A549 (cell line): ENCODE results near the gene KIAA0040. TPM values are rescaled to one million over a fixed set of nuclear protein-coding genes. Genes with fewer than 3 reads are reported as not detected.

Source experiments
- ATAC-seq, 2 experiments: fragments of 200-7000 bp in 1 of 2; fragments of >200 bp in 1 of 2; cut with Nextera tagmentation in 1 of 2; cut with Tn5 transposase in 1 of 2; 3 replicates each; pipeline versions ENCODE4 v1.8.0 to v1.9.1; 2018 to 2020; ENCODE audit warnings: mild to moderate bottlenecking in 1 of 2, moderate library complexity in 1 of 2
- CTCF ChIA-PET: fragments of 300-600 bp; sonication (Branson Sonifier 250); formaldehyde crosslinking; extraction: SDS; loops from one replicate; lab custom pipeline; 2021; ENCODE audit warnings: antibody characterized with exemption, inconsistent platforms; lab: Yijun Ruan, JAX
- POLR2A ChIA-PET: fragments of 350-600 bp; formaldehyde crosslinking; extraction: SDS; loops from one replicate; lab custom pipeline; 2021; ENCODE audit warnings: antibody characterized with exemption, inconsistent platforms; lab: Yijun Ruan, JAX
- DNase-seq, 2 experiments: peaks; one replicate each; pipeline versions ENCODE4 v3.0.0 to v3.0.0-alpha.2; 2011 to 2016; ENCODE audit warnings: low read depth in 1 of 2, low spot score in 1 of 2
- FAIRE-seq: peaks from 2 replicates; lab custom pipeline; 2011; peaks lifted over from hg19 to GRCh38; lab: Jason Lieb, UNC
- H3K27ac ChIP-seq, 2 experiments: fragments of >200 bp; sonication (Bioruptor Twin); formaldehyde crosslinking; 3 replicates each; pipeline ENCODE4 v1.5.1; 2016 to 2017
- H3K4me1 ChIP-seq: fragments of >200 bp; sonication (Bioruptor Twin); formaldehyde crosslinking; 3 replicates; pipeline ENCODE4 v1.6.1; 2016
- H3K4me2 ChIP-seq: fragments of >200 bp; sonication (Bioruptor Twin); formaldehyde crosslinking; 3 replicates; pipeline ENCODE4 v1.6.1; 2016
- H3K4me3 ChIP-seq: fragments of >200 bp; sonication (Bioruptor Twin); formaldehyde crosslinking; 3 replicates; pipeline ENCODE4 v1.5.1; 2016
- H3K9me3 ChIP-seq: fragments of >200 bp; sonication (Bioruptor Twin); formaldehyde crosslinking; 3 replicates; pipeline ENCODE4 v1.6.1; 2016
- BHLHE40 ChIP-seq: IDR thresholded peaks from 2 replicates; pipeline ENCODE4 v1.6.1; 2012; ENCODE audit warnings: low read depth, low read length, inconsistent platforms
- CBX8 ChIP-seq: fragments of 200-600 bp; sonication (generic); IDR thresholded peaks from 2 replicates; pipeline ENCODE4 v1.6.1; 2016
- CHD4 ChIP-seq: fragments of 200-600 bp; sonication (generic); IDR thresholded peaks from 2 replicates; pipeline ENCODE4 v1.6.1; 2016; ENCODE audit warnings: antibody characterized with exemption, mild to moderate bottlenecking, borderline replicate concordance
- EHMT2 ChIP-seq: fragments of 200-600 bp; sonication (generic); IDR thresholded peaks from 2 replicates; pipeline ENCODE4 v1.6.1; 2016; ENCODE audit warnings: antibody characterized with exemption, low read depth, mild to moderate bottlenecking, moderate library complexity
- ESRRA ChIP-seq: fragments of 150-350 bp; IDR thresholded peaks from 2 replicates; pipeline ENCODE4 v1.6.1; 2014; ENCODE audit warnings: mild to moderate bottlenecking, low read length, borderline replicate concordance
- FOXS1 ChIP-seq: fragments of 250-450 bp; sonication (Bioruptor Pico); IDR thresholded peaks from 2 replicates; pipeline ENCODE4 v1.5.0; 2020; ENCODE audit warnings: mild to moderate bottlenecking, moderate library complexity
- GATA3 ChIP-seq: IDR thresholded peaks from 2 replicates; pipeline ENCODE4 v1.6.1; 2012; ENCODE audit warnings: borderline replicate concordance
- HEYL ChIP-seq: fragments of 250-450 bp; sonication (Bioruptor Pico); IDR thresholded peaks from 2 replicates; pipeline ENCODE4 v1.8.0; 2021; ENCODE audit warnings: mild to moderate bottlenecking, moderate library complexity
- HOXA7 ChIP-seq: fragments of 250-450 bp; sonication (Bioruptor Pico); IDR thresholded peaks from 2 replicates; pipeline ENCODE4 v1.5.0; 2020; ENCODE audit warnings: mild to moderate bottlenecking, moderate library complexity
- HOXB13 ChIP-seq: fragments of 250-450 bp; sonication (Bioruptor Pico); IDR thresholded peaks from 2 replicates; pipeline ENCODE4 v1.5.0; 2020; ENCODE audit warnings: low read depth, mild to moderate bottlenecking, moderate library complexity
- JUN ChIP-seq, 2 experiments: fragments of >200 bp; sonication (Bioruptor Twin); formaldehyde crosslinking; IDR thresholded peaks; 2 replicates in 1 of 2; 3 replicates in 1 of 2; pipeline ENCODE4 v1.6.1; 2016 to 2017
- MAZ ChIP-seq: fragments of 150-350 bp; IDR thresholded peaks from 2 replicates; pipeline ENCODE4 v1.6.1; 2014; ENCODE audit warnings: antibody characterized with exemption, low read depth, low read length, borderline replicate concordance
- POLR2AphosphoS2 ChIP-seq: conservative IDR thresholded peaks from 2 replicates; pipeline ENCODE4 v1.6.1; 2012; ENCODE audit warnings: low read length, improper control_type of control experiment, inconsistent platforms
- TFCP2L1 ChIP-seq: fragments of 250-450 bp; sonication (Bioruptor Pico); IDR thresholded peaks from 2 replicates; pipeline ENCODE4 v1.5.0; 2021; ENCODE audit warnings: mild to moderate bottlenecking
- ZC3H11A ChIP-seq: fragments of 450-650 bp; IDR thresholded peaks from 2 replicates; pipeline ENCODE4 v1.6.1; 2014; ENCODE audit warnings: antibody characterized with exemption, mild to moderate bottlenecking
- ZNF302 ChIP-seq: fragments of 250-450 bp; sonication (Bioruptor Pico); IDR thresholded peaks from 2 replicates; pipeline ENCODE4 v1.9.0; 2021; ENCODE audit warnings: inconsistent platforms, mild to moderate bottlenecking, moderate library complexity
- WGBS: methylation state at CpG from one replicate; pipeline ENCODE4 v1.1.6; 2017; ENCODE audit errors: missing lambda C conversion rate; 5-methylcytosine and 5-hydroxymethylcytosine counted together
- polyA plus RNA-seq, 4 experiments: library from polyadenylated mRNA; depleted of rRNA in 3 of 4; stranded (reverse); fragments of >200 nt; fragmentation: RNase III in 1 of 4; extraction: RNeasy Plus Mini Kit Qiagen cat#74134 plus additional on column Dnase treatment in 1 of 4; gene quantifications; 2 replicates in 3 of 4; 3 replicates in 1 of 4; pipeline ENCODE4 v1.2.3, GENCODE V29; 2011 to 2017
- TF ChIP-seq, protein P1 (sequence below): fragments of 150-350 bp; IDR thresholded peaks from 2 replicates; pipeline ENCODE4 v1.6.1; 2014; ENCODE audit warnings: low read depth, mild to moderate bottlenecking, low read length
- TF ChIP-seq, protein P2 (sequence below): fragments of 250-450 bp; sonication (Bioruptor Pico); IDR thresholded peaks from 2 replicates; pipeline ENCODE4 v1.5.0; 2020; ENCODE audit warnings: low read depth, mild to moderate bottlenecking, moderate library complexity
- TF ChIP-seq, protein P3 (sequence below): fragments of >200 bp; sonication (Bioruptor Twin); formaldehyde crosslinking; IDR thresholded peaks from 3 replicates; pipeline ENCODE4 v1.5.1; 2016
- TF ChIP-seq, protein P4 (sequence below): IDR thresholded peaks from 2 replicates; pipeline ENCODE4 v1.6.1; 2012; ENCODE audit warnings: low read depth, borderline replicate concordance

KIAA0040 gene
- polyA plus RNA-seq, 2 of the 4 experiments (the other 2 are of a cell fraction): 0.21 to 1.1 TPM

DNA sequence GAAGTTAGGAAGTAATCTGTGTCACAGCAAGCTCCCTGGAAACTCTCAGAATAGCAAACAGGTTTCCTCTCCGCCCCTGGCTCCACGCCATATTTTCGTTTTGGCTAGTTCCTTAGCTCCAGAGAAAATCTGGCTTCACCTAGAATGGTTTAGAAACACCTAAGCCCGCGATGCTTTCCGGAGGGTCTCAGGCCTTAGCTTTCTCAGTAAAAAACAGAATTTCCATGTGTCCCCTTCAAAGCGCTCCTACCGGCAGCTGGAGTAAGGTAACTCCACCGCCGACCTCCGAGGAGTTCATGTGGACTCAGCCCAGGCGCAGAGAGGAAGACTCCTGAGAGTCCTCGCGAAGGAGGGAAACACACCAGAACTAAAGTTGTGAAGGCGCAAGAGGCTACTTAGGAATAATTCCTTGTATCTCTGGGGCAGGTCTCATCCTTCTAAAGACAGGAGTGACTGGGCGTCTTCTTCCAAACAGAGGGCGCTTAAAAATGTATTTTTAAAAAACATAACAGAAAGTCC, 406 bp downstream of the KIAA0040 start:
- peak overlapping the region; percentile 68 to 83 for H3K27ac ChIP-seq
- TF ChIP-seq ZNF302 (CRISPR knock-in tag) (no peak), CBX8 (peak; percentile 67; the same call in 1 of the 2 replicates)
- ChIA-PET CTCF (interaction anchor here (1.4 to 1.6 kb wide), 3 partner anchors 37 to 45 kb away, joined by 3 to 7 read pairs (median 6); no protein-coding TSS in a partner anchor), POLR2A (no interaction called here)
- no peaks in the 10 kb centered on the region for H3K9me3 ChIP-seq
- peak overlapping the region; percentile 77 for H3K4me3 ChIP-seq
- 0 out of 3 replicates have a peak, but pooled peaks cover 4% of the 10 kb centered on the region for H3K4me1 ChIP-seq
- ATAC-seq (peak in 1 of 2 experiments; percentile 23; a peak in 3 of 6 replicates), DNase-seq (peak in 1 of 2 experiments; percentile 7), FAIRE-seq (no peak)
- 30% methylated on average over 17 of the region's 17 CpGs for WGBS
- peak overlapping the region; percentile 98 for H3K4me2 ChIP-seq

DNA sequence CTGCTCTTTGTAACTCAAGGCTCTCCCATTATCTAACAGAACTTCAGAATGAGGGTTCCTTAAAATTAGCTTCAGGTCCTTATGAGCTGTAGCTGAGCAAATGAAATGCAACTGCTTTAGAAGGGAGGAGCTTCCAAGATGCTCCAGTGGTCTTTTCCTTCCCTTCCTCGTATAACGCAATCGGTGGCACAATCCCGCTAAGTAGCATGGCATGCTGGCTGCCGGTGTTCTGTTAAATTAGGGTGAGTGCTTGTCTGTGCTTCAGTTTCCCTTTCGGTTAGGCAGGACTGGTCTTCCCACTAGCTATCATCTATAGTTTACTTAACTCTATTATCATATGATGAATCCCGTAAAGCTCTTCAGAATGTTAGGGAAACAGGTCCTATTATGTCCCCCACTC, 917 bp downstream of the KIAA0040 start:
- Histone ChIP-seq H3K27ac (no peak overlapping the region), H3K4me3 (peak overlapping the region; percentile 77; the same call in 1 of the 3 replicates)
- TF ChIP-seq FOXS1 (CRISPR knock-in tag): no peak
- TF ChIP-seq, protein P1, sequence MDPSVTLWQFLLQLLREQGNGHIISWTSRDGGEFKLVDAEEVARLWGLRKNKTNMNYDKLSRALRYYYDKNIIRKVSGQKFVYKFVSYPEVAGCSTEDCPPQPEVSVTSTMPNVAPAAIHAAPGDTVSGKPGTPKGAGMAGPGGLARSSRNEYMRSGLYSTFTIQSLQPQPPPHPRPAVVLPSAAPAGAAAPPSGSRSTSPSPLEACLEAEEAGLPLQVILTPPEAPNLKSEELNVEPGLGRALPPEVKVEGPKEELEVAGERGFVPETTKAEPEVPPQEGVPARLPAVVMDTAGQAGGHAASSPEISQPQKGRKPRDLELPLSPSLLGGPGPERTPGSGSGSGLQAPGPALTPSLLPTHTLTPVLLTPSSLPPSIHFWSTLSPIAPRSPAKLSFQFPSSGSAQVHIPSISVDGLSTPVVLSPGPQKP: no peak
- no peak for TF ChIP-seq HEYL (CRISPR knock-in tag)
- no peak for TF ChIP-seq HOXA7 (CRISPR knock-in tag)
- TF ChIP-seq, protein P2, sequence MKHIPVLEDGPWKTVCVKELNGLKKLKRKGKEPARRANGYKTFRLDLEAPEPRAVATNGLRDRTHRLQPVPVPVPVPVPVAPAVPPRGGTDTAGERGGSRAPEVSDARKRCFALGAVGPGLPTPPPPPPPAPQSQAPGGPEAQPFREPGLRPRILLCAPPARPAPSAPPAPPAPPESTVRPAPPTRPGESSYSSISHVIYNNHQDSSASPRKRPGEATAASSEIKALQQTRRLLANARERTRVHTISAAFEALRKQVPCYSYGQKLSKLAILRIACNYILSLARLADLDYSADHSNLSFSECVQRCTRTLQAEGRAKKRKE (CRISPR knock-in tag): no peak
- TF ChIP-seq CHD4: no peak
- TF ChIP-seq JUN (IDR thresholded peaks at IDR 0.05): no peak
- no peak for TF ChIP-seq GATA3
- TF ChIP-seq EHMT2: no peak
- no peak for TF ChIP-seq HOXB13
- TF ChIP-seq, protein P3, sequence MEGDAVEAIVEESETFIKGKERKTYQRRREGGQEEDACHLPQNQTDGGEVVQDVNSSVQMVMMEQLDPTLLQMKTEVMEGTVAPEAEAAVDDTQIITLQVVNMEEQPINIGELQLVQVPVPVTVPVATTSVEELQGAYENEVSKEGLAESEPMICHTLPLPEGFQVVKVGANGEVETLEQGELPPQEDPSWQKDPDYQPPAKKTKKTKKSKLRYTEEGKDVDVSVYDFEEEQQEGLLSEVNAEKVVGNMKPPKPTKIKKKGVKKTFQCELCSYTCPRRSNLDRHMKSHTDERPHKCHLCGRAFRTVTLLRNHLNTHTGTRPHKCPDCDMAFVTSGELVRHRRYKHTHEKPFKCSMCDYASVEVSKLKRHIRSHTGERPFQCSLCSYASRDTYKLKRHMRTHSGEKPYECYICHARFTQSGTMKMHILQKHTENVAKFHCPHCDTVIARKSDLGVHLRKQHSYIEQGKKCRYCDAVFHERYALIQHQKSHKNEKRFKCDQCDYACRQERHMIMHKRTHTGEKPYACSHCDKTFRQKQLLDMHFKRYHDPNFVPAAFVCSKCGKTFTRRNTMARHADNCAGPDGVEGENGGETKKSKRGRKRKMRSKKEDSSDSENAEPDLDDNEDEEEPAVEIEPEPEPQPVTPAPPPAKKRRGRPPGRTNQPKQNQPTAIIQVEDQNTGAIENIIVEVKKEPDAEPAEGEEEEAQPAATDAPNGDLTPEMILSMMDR: no peak
- TF ChIP-seq ESRRA: no peak
- no peak for TF ChIP-seq ZC3H11A
- no peak for TF ChIP-seq MAZ
- TF ChIP-seq POLR2AphosphoS2: no peak
- TF ChIP-seq TFCP2L1: no peak
- TF ChIP-seq BHLHE40: no peak
- TF ChIP-seq, protein P4, sequence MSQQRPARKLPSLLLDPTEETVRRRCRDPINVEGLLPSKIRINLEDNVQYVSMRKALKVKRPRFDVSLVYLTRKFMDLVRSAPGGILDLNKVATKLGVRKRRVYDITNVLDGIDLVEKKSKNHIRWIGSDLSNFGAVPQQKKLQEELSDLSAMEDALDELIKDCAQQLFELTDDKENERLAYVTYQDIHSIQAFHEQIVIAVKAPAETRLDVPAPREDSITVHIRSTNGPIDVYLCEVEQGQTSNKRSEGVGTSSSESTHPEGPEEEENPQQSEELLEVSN: no peak
- TF ChIP-seq, all 56 proteins: peak for 0
- Histone ChIP-seq H3K4me2 (peak overlapping the region; percentile 98), H3K4me1 (0 out of 3 replicates have a peak, but pooled peaks cover 4% of the 10 kb centered on the region), H3K9me3 (no peaks in the 10 kb centered on the region)
- FAIRE-seq: no peak
- no peak for ATAC-seq
- ChIA-PET CTCF (interaction anchor here (1.4 to 1.6 kb wide), 3 partner anchors 37 to 45 kb away, joined by 3 to 7 read pairs (median 6); no protein-coding TSS in a partner anchor), POLR2A (no interaction called here)
- WGBS: 96% methylated on average over 7 of the region's 7 CpGs
- DNase-seq: no peak
